Measurements from ENCODE around the gene MCFD2.

The MCFD2 gene

GRCh38 chr2:46871976-46872381 is 43.6 kb downstream of the MCFD2 start:
- no peak for DNase-seq

GRCh38 chr2:46870051-46870839 is 45.4 kb downstream of the MCFD2 start:
- no peak for DNase-seq

- DNase-seq: no peak
These were observed 46.0 kb downstream of the MCFD2 start for GRCh38 chr2:46869621-46870020.

GRCh38 chr2:46866770-46867246 is 48.8 kb downstream of the MCFD2 start:
- DNase-seq: no peak

- DNase-seq: no peak
These were observed 50.2 kb downstream of the MCFD2 start for GRCh38 chr2:46865181-46865970.

GRCh38 chr2:46863882-46864281 is 51.7 kb downstream of the MCFD2 start:
- DNase-seq: no peak

- DNase-seq: no peak
These were observed 53.1 kb downstream of the MCFD2 start for GRCh38 chr2:46862514-46862913.

GRCh38 chr2:46861916-46862315 is 53.7 kb downstream of the MCFD2 start:
- DNase-seq: no peak

GRCh38 chr2:46859482-46859881 is 56.1 kb downstream of the MCFD2 start:
- no peak for DNase-seq

- DNase-seq: no peak
These were observed 56.9 kb downstream of the MCFD2 start for GRCh38 chr2:46858702-46859090.

GRCh38 chr2:46857871-46858701 is 57.5 kb downstream of the MCFD2 start:
- DNase-seq: no peak

GRCh38 chr2:46856336-46856735 is 59.3 kb downstream of the MCFD2 start:
- no peak for DNase-seq

GRCh38 chr2:46855805-46856204 is 59.8 kb downstream of the MCFD2 start:
- no peak for DNase-seq

- no peak for DNase-seq
These were observed 61.3 kb downstream of the MCFD2 start for GRCh38 chr2:46854260-46854659.

- DNase-seq: no peak
These were observed 63.0 kb downstream of the MCFD2 start for GRCh38 chr2:46852598-46852997.

GRCh38 chr2:46852124-46852523 is 63.5 kb downstream of the MCFD2 start:
- DNase-seq: no peak
